ENCODE results near the gene AFMID. TPM values are rescaled to one million over a fixed set of nuclear protein-coding genes. Genes with fewer than 3 reads are reported as not detected.

Gene AFMID
- total RNA-seq, 2 experiments from 2014 or later, result 0.42 to 0.60 TPM

DNA sequence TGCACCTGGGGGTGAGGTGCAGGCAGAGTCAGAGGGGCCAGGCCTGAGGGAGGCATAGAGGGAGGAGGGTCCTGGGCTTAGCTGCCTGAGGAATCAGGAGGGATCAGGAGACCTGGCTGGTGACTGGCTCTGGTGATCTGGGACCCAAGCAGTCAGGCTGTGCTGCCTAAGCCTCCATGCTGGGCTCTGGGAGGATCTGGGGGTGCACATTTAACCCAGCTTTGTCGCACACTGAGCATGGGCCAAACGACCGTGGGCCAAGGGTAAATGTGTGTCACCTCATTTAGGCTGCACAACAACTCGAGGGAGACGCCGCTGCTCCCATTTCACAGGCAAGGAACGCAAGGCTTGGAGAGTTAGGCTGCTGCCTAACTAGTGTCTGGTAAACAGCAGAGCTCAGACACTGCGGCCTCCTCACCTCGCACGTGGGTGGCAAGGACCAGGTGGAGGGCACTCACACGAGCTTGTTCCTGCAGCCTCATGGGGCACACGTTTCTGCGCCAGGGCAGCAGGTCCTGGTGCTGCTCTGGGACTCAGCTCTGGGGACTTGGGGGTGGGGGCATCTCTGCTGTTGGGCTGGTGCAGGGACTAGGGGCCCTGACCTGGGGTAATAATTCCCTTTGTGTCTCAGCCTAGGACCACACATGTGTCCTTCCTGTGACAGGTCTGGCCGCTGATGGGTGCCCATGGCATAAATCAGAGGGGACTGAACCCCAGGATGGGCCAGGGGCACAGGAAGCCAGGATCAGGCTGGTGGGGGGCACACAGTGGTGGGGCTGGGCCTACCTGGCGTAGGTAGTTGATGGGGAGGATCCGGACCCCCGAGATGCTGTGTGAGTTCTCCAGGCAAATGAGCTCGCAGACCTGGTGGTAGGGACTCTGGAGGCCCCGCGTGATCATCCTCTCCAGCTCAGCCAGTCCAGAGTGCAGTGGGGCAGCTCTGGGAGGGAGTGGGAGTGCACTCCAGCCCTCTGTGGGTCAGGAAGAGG, 63.0 kb downstream of the AFMID start:
- no peaks in the 10 kb centered on the region for H3K27me3 ChIP-seq (ENCODE audit: control insufficient read depth in 1 of 2, insufficient read depth in 2 of 2, low read length in 2 of 2)
- CTCF ChIA-PET, result interaction anchor here (0.7 to 4.2 kb wide), 18 partner anchors 10 to 457 kb away, joined by 3 to 35 read pairs (median 6); partner anchors contain the start of gene SOCS3
- TF ChIP-seq, protein P1, sequence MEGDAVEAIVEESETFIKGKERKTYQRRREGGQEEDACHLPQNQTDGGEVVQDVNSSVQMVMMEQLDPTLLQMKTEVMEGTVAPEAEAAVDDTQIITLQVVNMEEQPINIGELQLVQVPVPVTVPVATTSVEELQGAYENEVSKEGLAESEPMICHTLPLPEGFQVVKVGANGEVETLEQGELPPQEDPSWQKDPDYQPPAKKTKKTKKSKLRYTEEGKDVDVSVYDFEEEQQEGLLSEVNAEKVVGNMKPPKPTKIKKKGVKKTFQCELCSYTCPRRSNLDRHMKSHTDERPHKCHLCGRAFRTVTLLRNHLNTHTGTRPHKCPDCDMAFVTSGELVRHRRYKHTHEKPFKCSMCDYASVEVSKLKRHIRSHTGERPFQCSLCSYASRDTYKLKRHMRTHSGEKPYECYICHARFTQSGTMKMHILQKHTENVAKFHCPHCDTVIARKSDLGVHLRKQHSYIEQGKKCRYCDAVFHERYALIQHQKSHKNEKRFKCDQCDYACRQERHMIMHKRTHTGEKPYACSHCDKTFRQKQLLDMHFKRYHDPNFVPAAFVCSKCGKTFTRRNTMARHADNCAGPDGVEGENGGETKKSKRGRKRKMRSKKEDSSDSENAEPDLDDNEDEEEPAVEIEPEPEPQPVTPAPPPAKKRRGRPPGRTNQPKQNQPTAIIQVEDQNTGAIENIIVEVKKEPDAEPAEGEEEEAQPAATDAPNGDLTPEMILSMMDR (IDR thresholded peaks at IDR 0.05), result no peak
- H3K36me3 ChIP-seq (ENCODE audit: insufficient read depth, low read length), result peaks cover 13% of the 10 kb centered on the region
- no peaks in the 10 kb centered on the region for H3K9me3 ChIP-seq (ENCODE audit: control insufficient read depth in 1 of 2, insufficient read depth in 1 of 2, low read length in 2 of 2)
- peak overlapping the region; percentile 98 for H3K27ac Mint-ChIP-seq
- intact Hi-C loops (cut with DNase I, micrococcal nuclease), result loop anchor here (2.0 to 10.0 kb wide), 9 partner anchors 37 to 595 kb away; partner anchors contain the start of genes PGS1 (in 1 of the 2), SOCS3 (in 1 of the 2), TMC6 (in 1 of the 2) and TMC8 (in 1 of the 2)
- no peak overlapping the region for H3K4me3 ChIP-seq (ENCODE audit: low read length)
- peaks cover 36% of the 10 kb centered on the region for H3K36me3 Mint-ChIP-seq (ENCODE audit: low read depth)
- H3K27me3 Mint-ChIP-seq, result no peaks in the 10 kb centered on the region
- H3K4me3 Mint-ChIP-seq, result no peak overlapping the region
- DNase-seq, result no peak
- peaks cover 2% of the 10 kb centered on the region for H3K9me3 Mint-ChIP-seq
- ATAC-seq (ENCODE audit: poor library complexity), result no peak
- H3K27ac ChIP-seq (ENCODE audit: low read depth in 1 of 2, low read length in 2 of 2), result no peak overlapping the region
- POLR2A ChIA-PET, result interaction anchor here (0.7 to 3.2 kb wide), 9 partner anchors 12 to 172 kb away, joined by 3 to 24 read pairs (median 14); partner anchors contain the start of gene SOCS3
- H3K4me1 ChIP-seq (ENCODE audit: insufficient read depth, low read length), result peaks cover 62% of the 10 kb centered on the region
- peaks cover 41% of the 10 kb centered on the region for H3K4me1 Mint-ChIP-seq (ENCODE audit: low read depth)

DNA sequence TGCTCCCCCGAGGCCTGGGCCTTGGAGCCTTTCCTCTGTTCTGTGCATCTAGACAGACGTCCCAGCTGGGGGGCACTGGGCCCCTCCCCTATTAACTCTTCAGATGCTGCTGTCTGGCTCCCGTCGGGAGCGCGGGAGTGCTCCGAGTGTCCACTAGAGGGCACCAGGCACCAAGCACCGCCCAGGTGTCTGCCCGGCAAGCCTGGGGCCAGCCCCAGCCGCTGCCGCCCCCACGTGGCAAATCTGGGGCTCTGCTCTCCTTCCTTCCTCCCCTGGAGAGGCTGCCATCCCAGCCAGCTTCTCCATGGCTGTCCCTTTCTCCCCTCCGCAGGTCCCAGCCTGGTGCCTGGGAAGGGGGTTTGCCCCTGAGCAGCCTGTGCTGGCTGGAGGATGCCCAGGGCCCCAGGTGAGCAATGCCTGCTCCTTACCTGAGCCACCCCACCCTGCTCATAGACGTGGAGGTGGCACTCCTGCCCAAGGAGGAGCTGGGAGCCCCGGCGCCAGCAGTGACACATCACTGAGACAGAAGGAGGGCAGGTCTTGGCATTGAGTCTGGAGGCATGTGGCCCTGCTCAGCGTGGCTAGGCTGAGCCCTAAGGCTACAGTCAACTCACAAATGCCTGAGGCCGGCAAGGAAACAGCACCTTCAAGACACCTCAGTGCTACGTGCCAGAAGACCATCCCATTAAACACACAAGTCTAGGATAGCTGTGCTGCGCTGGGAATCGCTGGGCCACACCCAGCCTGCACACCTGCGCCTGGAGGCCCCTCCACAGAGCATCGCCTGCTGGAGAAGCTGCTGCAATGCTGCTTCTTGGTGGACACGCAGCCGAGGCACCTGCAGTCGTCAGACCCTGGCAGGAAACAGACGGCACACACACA, 64.0 kb downstream of the AFMID start:
- Mint-ChIP-seq H3K9me3 (peaks cover 2% of the 10 kb centered on the region), H3K36me3 (ENCODE audit: low read depth) (peaks cover 36% of the 10 kb centered on the region), H3K27ac (peak overlapping the region; percentile 98), H3K27me3 (no peaks in the 10 kb centered on the region), H3K4me1 (ENCODE audit: low read depth) (peaks cover 51% of the 10 kb centered on the region), H3K4me3 (peak overlapping the region; percentile 96)
- Histone ChIP-seq H3K4me1 (ENCODE audit: insufficient read depth, low read length) (peaks cover 72% of the 10 kb centered on the region), H3K36me3 (ENCODE audit: insufficient read depth, low read length) (peaks cover 13% of the 10 kb centered on the region), H3K27me3 (ENCODE audit: control insufficient read depth in 1 of 2, insufficient read depth in 2 of 2, low read length in 2 of 2) (no peaks in the 10 kb centered on the region), H3K27ac (ENCODE audit: low read depth in 1 of 2, low read length in 2 of 2) (peak overlapping the region; percentile 22 to 84), H3K4me3 (ENCODE audit: low read length) (peak overlapping the region; percentile 52), H3K9me3 (ENCODE audit: control insufficient read depth in 1 of 2, insufficient read depth in 1 of 2, low read length in 2 of 2) (no peaks in the 10 kb centered on the region)
- peak; percentile 73 to 92 (median 84) for DNase-seq
- POLR2A ChIA-PET, result interaction anchor here (0.9 to 3.2 kb wide), 19 partner anchors 12 to 293 kb away, joined by 3 to 24 read pairs (median 9); partner anchors contain the start of genes SOCS3, TMC8 and TNRC6C
- CTCF ChIA-PET, result interaction anchor here (0.7 to 4.2 kb wide), 31 partner anchors 9 to 458 kb away, joined by 3 to 35 read pairs (median 4); partner anchors contain the start of genes SOCS3 and TK1
- intact Hi-C loops (cut with DNase I, micrococcal nuclease), result loop anchor here (1.0 to 10.0 kb wide), 10 partner anchors 36 to 594 kb away; partner anchors contain the start of genes PGS1 (in 1 of the 2), SOCS3 (in 1 of the 2), TMC6 (in 1 of the 2) and TMC8 (in 1 of the 2)
- TF ChIP-seq, protein P1 (IDR thresholded peaks at IDR 0.05), result peak; percentile 100
- peak; percentile 35 for ATAC-seq (ENCODE audit: poor library complexity)

All from CD4-positive, alpha-beta T cell (primary cell).